HG03521 (cell line): ENCODE results near the gene CD2AP.
"Not testable (repeated sequence)": the region's sequence is repeated elsewhere in the genome, so short reads cannot be mapped to it uniquely, and the experiment has no call there.

Experiments used
- ATAC-seq: cut with Tn5 transposase; IDR thresholded peaks from one replicate; pipeline ENCODE4 v1.9.1; 2021; ENCODE audit warnings: mild to moderate bottlenecking, moderate library complexity; ENCODE audit not compliant: unreplicated experiment

The CD2AP gene

DNA sequence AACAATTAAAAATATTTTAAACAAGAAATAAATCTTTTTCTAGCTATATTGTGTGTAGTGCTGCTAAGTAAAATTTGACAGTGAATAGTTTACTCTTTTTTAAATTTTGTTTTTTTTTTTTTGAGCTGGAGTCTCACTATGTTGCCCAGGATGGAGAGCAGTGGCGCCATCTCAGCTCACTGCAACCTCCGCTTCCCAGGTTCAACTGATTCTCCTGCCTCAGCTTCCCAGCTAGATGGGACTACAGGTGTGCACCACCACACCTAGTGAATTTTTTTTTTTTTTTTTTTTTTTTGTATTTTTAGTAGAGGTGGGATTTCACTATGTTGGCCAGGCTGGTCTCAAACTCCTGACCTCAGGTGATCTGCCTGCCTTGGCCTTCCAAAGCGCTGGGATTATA is 75.7 kb downstream of the CD2AP start:
- ATAC-seq, result not testable (repeated sequence)

DNA sequence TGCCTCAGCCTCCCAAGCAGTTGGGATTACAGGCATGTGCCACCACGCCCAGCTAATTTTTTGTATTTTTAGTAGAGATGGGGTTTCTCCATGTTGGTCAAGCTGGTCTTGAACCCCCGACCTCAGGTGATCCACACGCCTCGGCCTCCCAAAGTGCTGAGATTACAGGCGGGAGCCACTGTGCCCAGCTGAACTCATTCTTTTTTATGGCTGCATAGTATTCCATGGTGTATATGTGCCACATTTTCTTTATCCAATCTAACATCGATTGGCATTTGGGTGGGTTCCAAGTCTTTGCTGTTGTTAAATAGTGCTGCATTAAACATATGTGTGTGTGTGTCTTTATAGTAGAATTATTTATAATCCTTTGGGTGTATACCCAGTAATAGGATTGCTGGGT is 78.9 kb downstream of the CD2AP start:
- not testable (repeated sequence) for ATAC-seq

DNA sequence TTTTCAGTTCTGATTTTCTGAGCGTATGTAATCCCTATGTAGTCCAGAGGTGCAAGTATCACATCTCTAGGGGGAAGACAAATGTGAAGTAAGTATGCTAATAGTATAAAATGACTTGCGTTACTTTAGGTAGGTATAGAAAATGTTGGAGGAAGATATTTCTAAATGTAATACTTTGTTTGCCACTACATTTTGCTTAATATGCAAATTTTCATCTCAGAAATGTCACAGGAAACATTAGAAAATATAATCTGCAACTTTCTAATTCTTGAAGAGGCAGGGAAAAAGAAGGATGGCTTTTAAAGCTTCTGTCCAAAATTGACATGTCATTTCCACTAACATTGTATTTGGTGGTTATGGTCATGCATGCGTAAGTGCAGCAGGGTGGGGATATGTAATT is 85.6 kb downstream of the CD2AP start:
- ATAC-seq, result no peak

DNA sequence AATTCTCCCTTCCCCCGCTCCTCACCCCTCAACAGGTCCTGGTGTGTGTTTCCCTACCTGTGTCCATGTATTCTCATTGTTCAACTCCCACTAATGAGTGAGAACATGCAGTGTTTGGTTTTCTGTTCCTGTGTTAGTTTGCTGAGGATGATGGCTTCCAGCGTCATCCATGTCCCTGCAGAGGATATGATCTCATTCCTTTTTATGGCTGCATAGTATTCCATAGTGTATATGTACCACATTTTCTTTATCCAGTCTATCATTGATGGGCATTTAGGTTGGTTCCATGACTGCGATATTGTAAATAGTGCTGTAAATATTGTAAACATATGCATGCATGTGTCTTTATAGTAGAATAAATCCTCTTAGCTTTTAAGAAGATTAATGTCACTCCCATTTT is 89.0 kb downstream of the CD2AP start:
- ATAC-seq, result not testable (repeated sequence)

DNA sequence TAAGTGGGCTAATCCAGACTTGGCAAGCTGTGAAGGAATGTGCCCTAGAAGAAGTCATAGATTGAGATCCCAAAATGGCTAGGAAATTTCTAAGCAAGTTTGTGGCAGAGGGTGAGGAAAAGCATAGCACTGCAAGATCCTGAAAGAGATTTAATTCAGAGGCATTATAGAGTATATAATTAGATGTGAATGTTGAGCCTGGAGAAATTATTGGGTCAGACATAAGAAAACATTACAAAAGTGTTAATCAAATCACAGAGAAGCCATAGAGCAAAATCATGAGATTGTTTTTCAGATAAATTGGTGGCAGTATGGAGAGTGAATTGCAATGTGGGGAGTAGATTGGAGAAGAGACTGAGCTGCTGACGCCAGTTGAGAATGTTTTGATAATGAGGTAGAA is 90.0 kb downstream of the CD2AP start:
- ATAC-seq, result no peak

DNA sequence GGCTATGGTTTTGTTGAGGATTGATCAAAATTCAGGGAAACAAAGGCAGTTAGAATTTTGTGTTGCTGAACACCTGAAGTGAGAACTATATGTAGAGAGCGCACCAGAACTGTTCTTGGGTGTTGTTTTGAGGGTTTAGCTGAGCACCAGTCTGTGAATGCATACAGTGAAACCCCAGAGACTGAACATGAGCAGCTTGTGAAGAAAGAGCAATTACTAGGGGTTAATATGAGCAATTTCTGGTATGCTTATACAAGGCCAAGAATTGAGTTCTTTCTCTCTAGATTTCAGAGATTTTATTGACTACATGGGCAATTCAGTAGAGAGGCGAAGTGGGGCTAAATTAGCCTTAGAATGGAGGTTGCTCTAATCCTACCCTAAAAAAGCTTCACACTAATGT is 93.9 kb downstream of the CD2AP start:
- ATAC-seq, result no peak

DNA sequence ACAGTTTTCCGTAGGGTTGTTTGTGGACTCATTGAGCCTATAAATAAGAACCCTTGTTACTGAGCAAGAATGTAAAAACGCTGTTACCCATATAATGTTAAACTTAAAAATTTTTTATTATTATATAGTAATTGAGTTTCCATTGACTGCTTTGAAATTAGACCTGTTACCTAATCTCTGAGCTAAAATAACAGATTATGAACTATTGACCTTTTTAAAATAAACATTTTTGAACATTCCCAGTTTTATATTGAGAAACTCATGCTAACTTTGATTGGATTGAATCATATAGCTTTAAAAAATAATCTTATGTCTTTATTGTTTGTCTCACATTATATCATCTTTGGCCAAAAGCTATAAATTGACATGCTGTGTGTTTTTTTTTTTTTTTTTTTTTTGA is 95.5 kb downstream of the CD2AP start:
- no peak for ATAC-seq

DNA sequence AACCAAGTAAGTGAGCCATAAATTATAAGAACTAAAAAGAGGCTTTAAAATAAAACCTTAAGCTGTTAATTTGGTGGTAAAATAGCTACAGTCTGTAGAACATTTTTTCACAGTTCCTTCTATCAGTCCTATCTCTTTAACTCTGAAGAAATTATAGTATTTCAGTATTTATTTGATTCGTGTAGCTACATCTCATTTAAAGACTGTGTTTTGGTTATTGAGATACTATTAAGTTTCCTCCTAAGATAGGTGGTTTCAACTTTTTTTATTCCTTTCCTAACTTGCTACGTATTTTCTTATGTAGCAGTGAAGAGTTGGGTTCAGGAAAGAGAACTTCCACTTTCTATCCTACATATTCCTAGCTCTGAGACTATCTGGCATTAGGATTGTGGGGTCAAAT is 97.2 kb downstream of the CD2AP start:
- ATAC-seq, result no peak

DNA sequence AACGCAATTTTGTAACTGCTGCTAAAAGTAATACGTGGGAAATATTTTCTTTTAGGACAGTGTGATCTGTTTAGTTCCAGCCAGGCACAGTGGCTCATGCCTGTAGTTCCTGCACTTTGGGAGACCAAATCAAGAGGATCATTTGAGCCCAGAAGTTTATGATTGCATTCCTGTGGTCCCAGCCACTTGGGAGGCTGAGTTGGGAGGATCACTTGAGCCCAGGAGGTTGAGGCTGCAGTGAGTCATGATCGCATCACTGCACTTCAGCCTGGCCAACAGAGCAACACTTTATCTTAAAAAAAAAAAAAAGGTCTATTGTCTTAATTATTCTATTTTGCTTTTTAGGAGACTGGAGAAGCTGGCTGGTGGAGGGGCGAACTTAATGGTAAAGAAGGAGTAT is 101.5 kb downstream of the CD2AP start:
- ATAC-seq, result no peak

DNA sequence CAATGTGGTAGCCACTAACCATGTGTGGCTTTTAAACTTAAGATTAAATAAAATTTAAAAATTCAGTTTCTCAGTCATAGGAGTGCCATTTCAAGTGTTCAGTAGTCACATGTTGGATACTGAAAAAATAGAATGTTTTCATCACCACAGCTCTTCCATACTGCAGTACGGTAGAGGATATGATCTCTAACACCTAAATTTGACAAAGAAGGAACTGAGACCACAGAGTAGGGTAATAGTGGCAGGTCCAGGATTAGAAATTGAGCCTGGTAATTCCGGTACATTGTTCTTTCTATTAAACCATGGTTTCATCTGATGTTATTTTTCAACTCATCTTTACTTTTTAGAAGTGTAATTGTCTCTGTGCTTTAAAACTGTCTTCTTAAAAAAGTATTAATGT is 104.0 kb downstream of the CD2AP start:
- no peak for ATAC-seq

DNA sequence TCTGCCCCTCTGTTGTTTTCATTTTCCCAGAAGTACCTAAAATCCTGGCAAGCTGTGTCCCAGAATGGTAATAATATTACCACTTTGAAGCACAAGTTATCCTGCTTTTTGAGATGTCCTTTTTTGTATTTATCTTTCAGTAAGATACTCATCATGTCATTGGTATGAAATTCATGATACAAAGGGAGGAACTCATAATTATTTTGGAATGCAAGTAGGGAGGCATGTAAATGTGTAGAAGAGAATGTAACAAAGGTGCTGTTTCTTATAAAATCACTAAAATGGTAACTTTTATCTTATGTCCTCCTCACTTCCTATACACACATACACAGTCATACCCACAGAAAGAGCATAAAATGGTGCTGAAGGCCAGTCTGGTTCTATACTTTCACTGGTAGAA is 109.9 kb downstream of the CD2AP start:
- no peak for ATAC-seq

DNA sequence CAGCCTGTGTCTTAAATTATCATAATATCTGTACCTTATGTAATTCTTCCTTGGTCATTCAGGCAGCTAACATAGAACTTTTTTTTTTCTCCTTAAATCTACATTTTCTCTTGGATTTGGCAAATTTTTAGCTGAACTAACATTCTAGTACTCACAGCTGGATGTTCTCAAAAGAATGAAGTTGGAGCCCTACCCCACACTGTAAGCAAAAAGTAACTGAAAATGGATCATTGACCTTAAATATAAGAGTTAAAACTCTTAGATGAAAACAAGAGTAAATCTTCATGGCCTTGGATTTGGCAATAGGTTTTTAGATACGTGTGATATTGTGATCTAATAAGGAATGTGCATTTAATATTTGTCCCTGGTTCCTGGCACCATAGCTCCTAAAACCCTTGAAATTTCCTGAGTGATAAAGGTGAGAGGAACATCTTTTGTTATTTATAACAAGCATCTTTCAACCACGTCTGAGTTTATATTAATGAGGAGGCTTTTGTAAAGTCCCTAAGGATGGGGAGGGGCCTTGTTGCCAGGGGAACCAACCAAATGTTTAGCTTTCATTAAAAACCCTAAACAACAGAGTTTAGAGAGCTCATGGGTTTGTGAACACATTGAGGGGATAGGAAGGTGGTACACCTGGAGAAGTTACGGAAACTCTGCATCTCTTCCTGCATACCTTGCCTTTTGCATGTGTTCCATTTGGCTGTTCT is 114.7 kb downstream of the CD2AP start:
- ATAC-seq, result no peak

DNA sequence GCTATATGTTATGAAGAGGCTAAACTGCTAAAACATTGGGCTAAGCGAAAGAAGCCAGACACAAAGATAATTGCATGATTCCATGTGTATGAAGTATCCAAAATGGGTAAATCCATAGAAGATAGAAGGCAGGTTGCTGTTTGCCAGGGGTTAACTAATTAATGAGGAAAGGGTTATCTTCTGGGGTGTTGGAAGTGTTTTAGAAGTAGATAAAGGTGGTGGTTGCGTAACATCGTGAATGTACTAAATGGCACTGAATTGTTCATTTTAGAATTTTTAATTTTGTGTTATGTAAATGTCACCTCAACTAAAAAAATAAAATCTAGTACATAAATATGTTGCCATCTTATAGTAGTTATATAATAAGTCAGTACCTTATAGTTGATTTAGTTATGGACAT is 116.4 kb downstream of the CD2AP start:
- no peak for ATAC-seq

DNA sequence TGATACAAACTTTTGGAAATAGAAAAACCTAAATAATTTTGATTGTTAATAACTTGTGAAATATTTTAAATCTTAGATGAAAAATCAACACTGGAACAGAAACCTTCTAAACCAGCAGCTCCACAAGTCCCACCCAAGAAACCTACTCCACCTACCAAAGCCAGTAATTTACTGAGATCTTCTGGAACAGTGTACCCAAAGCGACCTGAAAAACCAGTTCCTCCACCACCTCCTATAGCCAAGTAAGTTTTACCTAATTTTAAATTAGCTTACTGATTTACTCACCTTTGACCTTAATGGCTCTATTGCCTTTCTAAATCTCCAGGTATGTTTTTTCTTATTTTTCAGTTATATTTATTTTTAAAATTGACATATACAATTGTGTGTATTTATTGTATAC is 118.2 kb downstream of the CD2AP start:
- no peak for ATAC-seq

DNA sequence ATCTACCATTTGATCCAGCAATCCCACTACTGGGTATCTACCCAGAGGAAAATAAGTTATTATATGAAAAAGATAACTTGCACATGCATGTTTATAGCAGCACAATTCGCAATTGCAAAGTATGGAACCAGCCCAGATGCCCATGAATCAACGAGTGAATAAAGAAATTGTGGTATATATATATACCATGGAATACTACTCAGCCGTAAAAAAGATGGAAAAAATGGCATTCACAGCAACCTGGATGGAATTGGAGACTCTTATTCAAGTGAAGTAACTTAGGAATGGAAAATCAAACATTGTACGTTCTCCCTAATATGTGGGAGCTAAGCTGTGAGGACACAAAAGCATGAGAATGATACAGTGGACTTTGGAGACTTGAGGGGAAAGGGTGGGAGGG is 120.8 kb downstream of the CD2AP start:
- no peak for ATAC-seq

DNA sequence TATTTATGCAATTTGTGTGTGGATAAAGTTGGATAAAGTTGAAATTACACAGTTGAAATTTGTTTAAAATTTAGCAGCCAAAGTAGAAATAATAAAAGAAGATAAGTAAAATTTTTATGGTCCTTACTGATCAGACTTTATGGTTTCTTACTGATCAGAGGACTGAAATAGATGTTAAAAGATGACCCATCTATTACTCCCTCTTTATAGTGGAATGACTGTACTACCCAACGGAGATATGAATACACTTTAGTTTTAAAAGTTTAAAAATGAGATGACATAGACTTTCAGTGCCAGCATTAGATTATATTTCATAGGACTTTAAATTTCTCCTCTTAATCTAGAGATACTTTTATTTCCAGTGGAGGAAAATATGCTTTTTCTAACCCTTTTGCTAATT is 121.9 kb downstream of the CD2AP start:
- ATAC-seq, result no peak

DNA sequence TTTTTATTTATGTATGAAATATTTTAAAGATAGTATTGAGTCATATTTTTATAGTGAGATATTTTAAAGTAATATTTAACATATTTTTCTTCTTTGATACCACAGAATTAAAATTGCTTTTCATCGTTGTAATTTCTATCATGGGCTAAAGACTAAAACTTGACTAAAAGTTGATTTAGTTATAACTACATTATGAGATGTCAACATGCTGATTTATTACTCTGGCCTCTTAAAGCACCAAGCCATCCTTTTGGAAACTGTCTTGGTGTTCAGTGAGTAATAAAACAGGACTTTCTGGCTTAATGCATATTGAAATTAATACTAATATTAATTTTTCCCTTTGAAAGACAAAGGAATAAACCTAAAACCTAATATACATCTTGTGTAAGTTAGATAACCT is 125.6 kb downstream of the CD2AP start:
- no peak for ATAC-seq

DNA sequence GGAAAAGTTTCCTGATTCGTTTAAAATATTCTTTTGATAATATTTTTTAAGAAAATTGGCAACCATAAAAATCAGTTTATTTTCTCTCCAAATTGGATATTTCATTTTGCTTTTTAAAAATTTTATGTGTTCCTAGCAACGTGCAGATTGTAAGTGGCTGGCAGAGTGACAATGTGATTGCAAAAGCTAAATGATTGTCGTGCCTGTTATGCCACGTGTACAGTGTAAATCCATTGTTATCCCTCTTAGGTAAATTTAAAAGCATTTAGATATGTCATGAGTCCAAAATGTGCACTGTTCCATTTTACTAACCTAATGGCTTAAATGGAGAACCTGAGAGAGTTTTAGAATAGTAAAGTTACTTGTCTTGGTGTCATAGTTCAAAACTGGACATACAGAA is 126.4 kb downstream of the CD2AP start:
- no peak for ATAC-seq

DNA sequence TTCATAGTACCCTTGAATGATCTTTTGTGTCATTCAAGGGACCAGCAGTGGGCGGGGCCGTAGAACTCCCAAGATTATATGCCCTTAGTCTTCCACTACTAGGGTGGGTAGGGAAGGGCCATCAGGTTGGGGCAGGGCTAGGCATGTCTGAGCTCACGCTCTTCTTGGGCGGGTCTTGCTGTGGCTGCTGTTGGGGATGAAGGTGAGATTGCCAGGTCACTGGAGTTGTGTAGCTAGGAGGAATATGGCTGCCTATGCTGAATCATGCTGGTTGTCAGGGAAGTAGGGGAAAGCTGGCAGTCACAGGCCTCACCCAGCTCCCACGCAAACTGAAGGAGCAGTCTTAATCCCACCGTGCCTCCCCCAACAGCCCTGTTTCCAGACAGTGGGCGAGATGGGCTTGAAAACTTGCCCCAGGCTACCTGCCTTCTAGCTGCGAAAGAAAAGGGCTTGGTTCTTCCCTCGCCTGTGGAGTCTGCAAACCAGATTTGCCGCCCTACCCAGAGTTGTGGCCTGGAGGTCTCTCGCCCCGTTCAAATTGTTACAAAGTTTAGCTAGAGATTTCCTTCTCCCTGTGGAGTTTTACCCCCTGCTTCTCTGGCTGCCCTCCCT is 144.4 kb downstream of the CD2AP start:
- ATAC-seq, result no peak

DNA sequence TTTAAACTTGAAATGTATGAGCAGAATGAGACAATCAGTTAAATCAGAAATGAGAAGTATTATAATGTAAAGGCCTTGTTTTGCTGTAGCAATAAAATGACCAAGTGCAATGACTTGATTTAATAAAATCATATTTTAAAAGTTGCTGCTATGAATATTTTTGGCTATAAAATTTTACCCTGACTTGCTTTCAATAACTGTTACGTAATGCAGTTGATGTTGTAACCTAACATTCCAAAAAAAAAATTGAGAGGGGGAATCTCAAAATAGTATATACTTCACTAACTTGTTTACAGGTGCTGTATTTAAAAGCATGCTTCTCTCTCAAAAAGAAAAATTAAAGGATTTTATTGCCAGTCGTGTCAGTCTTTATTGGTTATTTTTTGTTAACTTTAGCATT is 149.2 kb downstream of the CD2AP start:
- no peak for ATAC-seq

DNA sequence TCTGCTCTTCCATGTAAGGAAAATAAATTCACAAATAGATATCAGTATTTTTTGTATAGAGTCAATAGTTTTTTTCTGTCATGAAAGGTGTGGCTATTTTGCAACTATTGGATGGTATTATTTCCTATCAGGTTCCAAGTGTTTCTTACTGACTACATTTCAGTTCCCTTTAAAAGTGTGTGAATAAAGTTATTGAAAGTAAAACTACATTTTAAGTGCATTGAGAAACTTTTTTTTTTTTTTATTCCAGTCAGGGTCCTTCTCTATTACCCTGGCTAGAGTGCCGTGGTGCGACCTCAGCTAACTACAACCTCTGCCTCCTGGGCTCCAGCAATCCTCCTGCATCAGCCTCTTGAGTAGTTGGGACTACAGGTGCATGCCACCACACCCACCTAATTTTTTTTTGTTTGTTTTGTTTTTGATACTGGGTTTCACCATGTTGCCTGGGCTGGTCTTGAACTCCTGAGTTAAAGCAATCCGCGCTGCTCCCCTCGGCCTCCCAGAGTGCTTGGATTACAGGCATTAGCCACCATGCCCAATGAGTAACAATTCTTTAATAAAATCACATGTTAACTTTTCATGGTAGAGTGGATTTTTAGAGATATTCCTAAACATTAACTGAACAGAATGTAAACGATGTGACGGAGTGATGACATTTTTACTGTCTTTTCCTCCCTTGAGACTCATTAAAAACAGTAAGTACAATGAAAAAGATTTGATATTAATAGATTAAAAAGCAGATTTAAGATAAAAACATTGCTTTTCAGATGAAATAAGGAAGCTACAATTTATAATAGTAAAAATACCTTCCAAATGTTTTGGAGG is 151.1 kb downstream of the CD2AP start:
- ATAC-seq, result no peak

DNA sequence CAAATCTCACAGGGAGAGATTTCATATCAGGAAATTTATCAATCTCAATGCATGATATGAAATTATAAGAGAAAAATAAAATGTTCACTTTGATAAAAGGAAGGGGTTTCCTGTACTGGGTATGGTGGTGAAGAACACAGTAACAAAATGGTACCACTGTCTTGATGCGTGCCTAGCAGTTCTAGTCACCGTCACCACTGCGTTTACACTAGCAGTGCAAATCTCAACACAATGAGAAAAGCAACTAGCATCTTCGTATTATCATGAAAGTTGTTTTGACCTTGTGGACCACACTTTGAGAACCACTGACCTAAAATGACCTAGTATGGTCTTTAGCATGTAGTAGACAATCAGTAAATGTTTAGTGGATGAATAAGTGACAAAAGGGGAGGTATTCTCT is 152.4 kb downstream of the CD2AP start:
- no peak for ATAC-seq
